ENCODE results near the gene SLC43A2.

SLC43A2 gene

GRCh38 chr17:1561420-1562175 is 67.0 kb downstream of the SLC43A2 start:
- H3K36me3 ChIP-seq (ENCODE audit: insufficient read depth, low read length): no peaks in the 10 kb centered on the region
- H3K9ac ChIP-seq (ENCODE audit: low read depth, low read length): peak overlapping the region; percentile 75
- H3K4me1 ChIP-seq (ENCODE audit: insufficient read depth, low read length): peaks cover 18% of the 10 kb centered on the region

GRCh38 chr17:1560858-1561355 is 67.7 kb downstream of the SLC43A2 start:
- peak overlapping the region; percentile 75 for H3K9ac ChIP-seq (ENCODE audit: low read depth, low read length)
- no peaks in the 10 kb centered on the region; the same call in 1 of the 2 replicates for H3K36me3 ChIP-seq (ENCODE audit: insufficient read depth, low read length)
- H3K4me1 ChIP-seq (ENCODE audit: insufficient read depth, low read length): peaks cover 18% of the 10 kb centered on the region
- H3K9me3 ChIP-seq (ENCODE audit: control insufficient read depth, insufficient read depth, low read length): no peaks in the 10 kb centered on the region

More at GRCh38 chr17:1561420-1562175, 67.0 kb downstream of the SLC43A2 start:
- H3K9me3 ChIP-seq (ENCODE audit: control insufficient read depth, insufficient read depth, low read length): no peaks in the 10 kb centered on the region

- Histone ChIP-seq H3K9ac (ENCODE audit: low read depth, low read length) (no peak overlapping the region), H3K4me1 (ENCODE audit: insufficient read depth, low read length) (peaks cover 18% of the 10 kb centered on the region), H3K9me3 (ENCODE audit: control insufficient read depth, insufficient read depth, low read length) (no peaks in the 10 kb centered on the region), H3K36me3 (ENCODE audit: insufficient read depth, low read length) (no peaks in the 10 kb centered on the region; the same call in 1 of the 2 replicates)
These were observed 68.4 kb downstream of the SLC43A2 start for GRCh38 chr17:1560101-1560857.

- Histone ChIP-seq H3K4me1 (ENCODE audit: insufficient read depth, low read length) (peaks cover 18% of the 10 kb centered on the region), H3K9ac (ENCODE audit: low read depth, low read length) (no peak overlapping the region), H3K9me3 (ENCODE audit: control insufficient read depth, insufficient read depth, low read length) (no peaks in the 10 kb centered on the region), H3K36me3 (ENCODE audit: insufficient read depth, low read length) (no peaks in the 10 kb centered on the region; the same call in 1 of the 2 replicates)
These were observed 69.3 kb downstream of the SLC43A2 start for GRCh38 chr17:1559047-1560043.

- Histone ChIP-seq H3K9ac (ENCODE audit: low read depth, low read length) (no peak overlapping the region), H3K9me3 (ENCODE audit: control insufficient read depth, insufficient read depth, low read length) (no peaks in the 10 kb centered on the region), H3K4me1 (ENCODE audit: insufficient read depth, low read length) (peaks cover 13% of the 10 kb centered on the region), H3K36me3 (ENCODE audit: insufficient read depth, low read length) (no peaks in the 10 kb centered on the region; the same call in 1 of the 2 replicates)
These were observed 70.2 kb downstream of the SLC43A2 start for GRCh38 chr17:1558401-1558800.

- H3K9me3 ChIP-seq (ENCODE audit: control insufficient read depth, insufficient read depth, low read length): no peaks in the 10 kb centered on the region
- peaks cover 13% of the 10 kb centered on the region for H3K4me1 ChIP-seq (ENCODE audit: insufficient read depth, low read length)
- peaks cover under 1% of the 10 kb centered on the region; the same call in 1 of the 2 replicates for H3K36me3 ChIP-seq (ENCODE audit: insufficient read depth, low read length)
- H3K9ac ChIP-seq (ENCODE audit: low read depth, low read length): no peak overlapping the region
These were observed 71.1 kb downstream of the SLC43A2 start for GRCh38 chr17:1557355-1558095.

GRCh38 chr17:1555651-1556471 is 72.8 kb downstream of the SLC43A2 start:
- no peaks in the 10 kb centered on the region for H3K9me3 ChIP-seq (ENCODE audit: control insufficient read depth, insufficient read depth, low read length)
- no peak overlapping the region for H3K9ac ChIP-seq (ENCODE audit: low read depth, low read length)
- peaks cover 8% of the 10 kb centered on the region for H3K4me1 ChIP-seq (ENCODE audit: insufficient read depth, low read length)
- peaks cover 6% of the 10 kb centered on the region; the same call in 1 of the 2 replicates for H3K36me3 ChIP-seq (ENCODE audit: insufficient read depth, low read length)

- no peak overlapping the region for H3K9ac ChIP-seq (ENCODE audit: low read depth, low read length)
- H3K36me3 ChIP-seq (ENCODE audit: insufficient read depth, low read length): peaks cover 8% of the 10 kb centered on the region; the same call in 1 of the 2 replicates
- no peaks in the 10 kb centered on the region for H3K9me3 ChIP-seq (ENCODE audit: control insufficient read depth, insufficient read depth, low read length)
- peaks cover 6% of the 10 kb centered on the region for H3K4me1 ChIP-seq (ENCODE audit: insufficient read depth, low read length)
These were observed 73.7 kb downstream of the SLC43A2 start for GRCh38 chr17:1554751-1555540.

GRCh38 chr17:1553354-1554266 is 75.0 kb downstream of the SLC43A2 start:
- no peaks in the 10 kb centered on the region for H3K9me3 ChIP-seq (ENCODE audit: control insufficient read depth, insufficient read depth, low read length)
- peaks cover 10% of the 10 kb centered on the region; the same call in 1 of the 2 replicates for H3K36me3 ChIP-seq (ENCODE audit: insufficient read depth, low read length)
- no peaks in the 10 kb centered on the region for H3K4me1 ChIP-seq (ENCODE audit: insufficient read depth, low read length)
- H3K9ac ChIP-seq (ENCODE audit: low read depth, low read length): no peak overlapping the region

GRCh38 chr17:1552932-1553331 is 75.7 kb downstream of the SLC43A2 start:
- H3K36me3 ChIP-seq (ENCODE audit: insufficient read depth, low read length): peaks cover 10% of the 10 kb centered on the region; the same call in 1 of the 2 replicates
- no peaks in the 10 kb centered on the region for H3K9me3 ChIP-seq (ENCODE audit: control insufficient read depth, insufficient read depth, low read length)
- H3K4me1 ChIP-seq (ENCODE audit: insufficient read depth, low read length): no peaks in the 10 kb centered on the region
- no peak overlapping the region for H3K9ac ChIP-seq (ENCODE audit: low read depth, low read length)

- no peak overlapping the region for H3K9ac ChIP-seq (ENCODE audit: low read depth, low read length)
- H3K36me3 ChIP-seq (ENCODE audit: insufficient read depth, low read length): peaks cover 10% of the 10 kb centered on the region; the same call in 1 of the 2 replicates
- H3K4me1 ChIP-seq (ENCODE audit: insufficient read depth, low read length): no peaks in the 10 kb centered on the region
These were observed 76.9 kb downstream of the SLC43A2 start for GRCh38 chr17:1551741-1552140.

More at GRCh38 chr17:1551741-1552140, 76.9 kb downstream of the SLC43A2 start:
- H3K9me3 ChIP-seq (ENCODE audit: control insufficient read depth, insufficient read depth, low read length): no peaks in the 10 kb centered on the region

All from ES-I3 (cell line).